HL-60/S4 treated with phorbol 12-myristate 13-acetate at 8.2 ng/mL for 4 days and 3 days (cell line): Measurements from ENCODE around the gene ECSIT.
"Not testable (repeated sequence)": the region's sequence is repeated elsewhere in the genome, so short reads cannot be mapped to it uniquely, and the experiment has no call there.

Source experiments
- in situ Hi-C: fragments of 300-500 bp; cut with MboI; formaldehyde crosslinking; loops from 2 replicates; pipeline ENCODE4 v1.15.0; 2022; ENCODE audit warnings: low sequenced_read_pairs

The ECSIT gene

DNA sequence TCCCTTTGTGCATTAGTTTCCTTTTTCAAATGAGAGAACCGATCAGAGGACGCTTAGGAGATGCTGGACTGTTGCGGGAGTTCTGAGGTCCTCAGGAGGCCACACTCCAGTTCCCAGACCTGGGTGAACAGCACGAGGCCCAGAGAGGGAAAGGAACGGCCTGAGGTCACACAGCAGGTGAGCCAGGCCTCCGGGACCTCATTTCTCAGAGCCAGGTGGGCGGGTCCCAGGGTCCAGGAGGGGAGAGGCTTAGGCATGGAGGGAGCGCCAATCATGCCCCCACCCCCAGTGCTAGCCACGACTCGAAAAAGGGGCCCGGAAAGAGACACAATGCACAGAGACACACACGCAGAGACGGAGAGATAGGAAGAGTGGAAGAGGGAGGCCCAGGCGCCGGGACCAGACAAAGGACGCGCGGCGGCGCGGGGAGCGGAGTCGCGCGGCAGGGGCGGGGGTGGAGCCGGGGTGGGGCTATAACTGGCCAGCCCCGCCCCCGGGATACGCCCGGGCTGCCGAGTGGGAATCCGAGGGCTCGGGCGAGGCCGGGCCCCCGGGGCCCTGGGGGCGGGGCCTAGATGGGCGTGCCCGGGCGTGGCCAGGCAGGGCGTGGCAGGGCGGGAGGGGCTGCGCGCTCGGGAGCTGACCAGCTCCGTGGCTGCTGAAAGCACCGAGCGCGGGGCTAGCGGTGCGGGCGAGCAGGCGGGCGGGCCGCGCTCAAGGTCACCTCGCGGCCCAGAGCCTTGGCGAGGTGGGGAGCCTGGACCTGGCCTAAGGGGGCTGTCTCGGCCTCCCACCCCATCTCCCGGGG, 49.6 kb downstream of the ECSIT start:
- in situ Hi-C loops, result no loop called here

- in situ Hi-C loops, result no loop called here
Measured at GRCh38 chr19:11478167-11479089, 50.5 kb downstream of the ECSIT start.

DNA sequence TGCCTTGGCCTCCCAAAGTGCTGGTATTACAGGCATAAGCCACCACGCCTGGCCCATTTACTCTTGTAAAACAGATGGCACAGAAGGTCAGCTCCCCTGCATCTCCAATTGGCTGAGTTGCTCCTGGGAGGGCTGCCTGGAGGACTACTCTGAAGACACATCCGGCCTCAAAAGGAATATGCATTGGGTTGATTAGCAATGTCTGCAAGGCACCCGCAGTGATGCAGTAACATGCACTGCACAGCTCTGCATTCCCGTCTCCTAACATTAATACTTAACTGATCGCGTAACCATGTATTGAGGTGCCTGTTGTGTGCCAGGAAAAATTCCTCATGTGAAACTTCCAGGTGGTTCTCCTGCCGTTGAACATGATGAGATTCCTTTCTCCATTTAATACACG, 53.1 kb downstream of the ECSIT start:
- in situ Hi-C loops, result no loop called here

DNA sequence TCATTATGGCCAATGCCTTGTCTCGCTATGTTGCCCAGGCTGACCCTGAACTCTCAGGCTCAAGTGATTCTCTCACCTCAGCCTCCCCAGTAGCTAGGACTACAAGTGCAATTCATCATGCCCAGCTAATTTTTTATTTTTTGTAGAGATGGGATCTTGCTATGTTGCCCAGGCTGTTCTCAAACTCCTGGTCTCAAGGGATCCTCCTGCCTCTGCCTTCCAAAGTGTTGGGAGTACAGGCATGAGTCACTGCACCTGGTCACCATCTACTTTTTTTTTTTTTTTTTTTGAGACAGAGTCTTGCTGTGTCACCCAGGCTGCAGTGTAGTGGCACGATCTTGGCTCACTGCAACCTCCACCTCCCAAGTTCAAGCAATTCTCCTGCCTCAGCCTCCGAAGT, 53.6 kb downstream of the ECSIT start:
- in situ Hi-C loops, result not testable (repeated sequence)

GRCh38 chr19:11473725-11474124, 55.2 kb downstream of the ECSIT start:
- in situ Hi-C loops, result no loop called here

- in situ Hi-C loops, result not testable (repeated sequence)
Measured at GRCh38 chr19:11468266-11468845, 60.6 kb downstream of the ECSIT start.

- in situ Hi-C loops, result no loop called here
Measured at GRCh38 chr19:11465600-11465999, 63.3 kb downstream of the ECSIT start.

GRCh38 chr19:11464333-11465265, 64.3 kb downstream of the ECSIT start:
- in situ Hi-C loops, result no loop called here

DNA sequence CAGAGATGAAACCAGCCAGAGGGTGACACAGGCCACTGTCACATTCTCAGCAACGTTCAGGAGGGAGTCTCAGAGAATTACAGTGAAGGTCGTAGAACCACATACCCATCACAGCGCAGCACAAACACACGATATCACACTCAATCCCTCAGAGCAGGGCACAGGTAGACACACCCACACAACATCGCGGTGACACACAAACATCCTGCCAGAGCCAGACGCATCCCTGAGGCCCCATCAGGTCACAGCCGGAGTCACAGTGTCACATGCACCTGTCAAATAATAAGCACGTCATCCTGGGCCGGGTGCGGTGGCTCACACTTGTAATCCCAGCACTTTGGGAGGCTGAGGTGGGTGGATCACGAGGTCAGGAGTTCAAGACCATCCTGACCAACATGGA, 65.5 kb downstream of the ECSIT start:
- in situ Hi-C loops, result no loop called here

GRCh38 chr19:11461453-11461852, 67.5 kb downstream of the ECSIT start:
- in situ Hi-C loops, result no loop called here

DNA sequence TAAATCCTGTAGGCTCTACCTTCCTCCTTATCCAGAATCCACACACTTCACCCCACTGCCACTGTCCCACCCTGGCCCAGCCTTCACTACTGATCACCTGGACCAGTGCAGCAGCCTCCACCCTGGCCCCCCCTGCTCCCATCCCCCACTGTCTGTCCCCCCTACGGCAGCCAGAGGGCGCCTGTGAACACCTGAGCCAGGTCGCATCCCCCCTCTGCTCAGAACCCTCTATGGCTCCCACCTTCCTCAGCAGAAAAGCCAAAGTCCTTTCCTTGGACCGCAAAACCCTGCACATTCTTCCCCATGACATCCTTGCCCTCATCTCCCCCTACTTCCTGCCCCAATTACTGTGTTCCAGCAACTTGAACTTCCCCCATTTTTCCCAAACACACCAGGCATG, 68.7 kb downstream of the ECSIT start:
- in situ Hi-C loops, result no loop called here

- in situ Hi-C loops, result not testable (repeated sequence)
Measured at GRCh38 chr19:11458912-11459311, 70.0 kb downstream of the ECSIT start.

GRCh38 chr19:11458236-11458900, 70.6 kb downstream of the ECSIT start:
- in situ Hi-C loops, result no loop called here

GRCh38 chr19:11457831-11458230, 71.1 kb downstream of the ECSIT start:
- in situ Hi-C loops, result no loop called here

DNA sequence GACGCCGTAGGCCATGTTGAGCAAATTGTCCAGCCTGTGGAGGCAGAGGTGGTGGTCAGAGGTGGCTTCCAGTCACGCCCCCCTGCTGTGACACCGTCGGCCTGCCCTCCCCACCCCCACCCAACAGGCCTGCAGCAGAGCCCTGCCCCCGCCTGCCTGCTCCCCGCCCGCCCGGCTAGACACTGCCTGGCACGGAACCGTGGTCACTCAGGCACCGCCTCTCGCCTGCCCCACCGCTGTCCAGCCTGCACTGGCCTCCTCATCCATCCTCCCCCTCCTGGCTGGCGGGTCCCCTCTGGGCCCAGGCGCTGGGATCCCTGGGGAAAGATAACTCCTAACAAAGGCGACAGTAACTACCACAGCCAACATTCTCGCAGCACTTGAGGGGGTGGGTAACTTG, 71.8 kb downstream of the ECSIT start:
- in situ Hi-C loops, result no loop called here

GRCh38 chr19:11456659-11457058, 72.3 kb downstream of the ECSIT start:
- in situ Hi-C loops, result no loop called here
